HG03064 (cell line): Measurements from ENCODE around the gene EN1.

ENCODE experiments used
- ATAC-seq: cut with Tn5 transposase; IDR thresholded peaks from one replicate; pipeline ENCODE4 v1.9.1; 2021; ENCODE audit warnings: low read depth; ENCODE audit not compliant: unreplicated experiment

Gene EN1

DNA sequence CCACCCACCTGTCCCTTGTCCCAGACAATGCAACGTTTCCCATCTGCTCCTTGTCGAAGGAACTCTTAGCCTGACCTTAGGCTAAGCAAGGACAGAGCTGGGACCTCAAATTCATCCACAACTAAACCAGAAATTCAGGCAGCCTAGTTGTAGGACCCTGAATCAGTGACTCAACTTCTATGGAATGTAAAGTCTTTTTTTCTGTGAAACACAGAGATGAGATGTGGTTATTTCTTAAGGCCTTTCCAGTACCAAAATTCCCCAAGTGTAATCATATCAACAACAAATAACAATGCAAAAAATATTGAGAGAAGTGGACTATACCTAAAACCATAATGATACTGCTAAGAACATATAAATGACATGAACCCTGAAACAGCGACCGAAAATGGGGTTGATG, 46.7 kb downstream of the EN1 start:
- ATAC-seq: no peak

GRCh38 chr2:118794546-118794945, 52.9 kb downstream of the EN1 start:
- ATAC-seq: no peak
